Measurements from ENCODE around the gene TRIM62.
"Not testable (repeated sequence)": the region's sequence is repeated elsewhere in the genome, so short reads cannot be mapped to it uniquely, and the experiment has no call there.

DNA sequence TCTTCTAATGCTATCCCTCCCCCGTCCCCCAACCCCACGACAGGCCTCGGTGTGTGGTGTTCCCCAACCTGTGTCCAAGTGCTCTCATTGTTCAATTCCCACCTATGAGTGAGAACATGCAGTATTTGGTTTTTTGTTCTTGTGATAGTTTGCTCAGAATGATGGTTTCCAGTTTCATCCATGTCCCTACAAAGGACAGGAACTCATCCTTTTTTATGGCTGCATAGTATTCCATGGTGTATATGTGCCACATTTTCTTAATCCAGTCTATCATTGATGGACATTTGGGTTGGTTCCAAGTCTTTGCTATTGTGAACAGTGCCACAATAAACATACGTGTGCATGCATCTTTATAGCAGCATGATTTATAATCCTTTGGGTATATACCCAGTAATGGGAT lies 57.2 kb downstream of the TRIM62 start:
- TF ChIP-seq, protein P1, sequence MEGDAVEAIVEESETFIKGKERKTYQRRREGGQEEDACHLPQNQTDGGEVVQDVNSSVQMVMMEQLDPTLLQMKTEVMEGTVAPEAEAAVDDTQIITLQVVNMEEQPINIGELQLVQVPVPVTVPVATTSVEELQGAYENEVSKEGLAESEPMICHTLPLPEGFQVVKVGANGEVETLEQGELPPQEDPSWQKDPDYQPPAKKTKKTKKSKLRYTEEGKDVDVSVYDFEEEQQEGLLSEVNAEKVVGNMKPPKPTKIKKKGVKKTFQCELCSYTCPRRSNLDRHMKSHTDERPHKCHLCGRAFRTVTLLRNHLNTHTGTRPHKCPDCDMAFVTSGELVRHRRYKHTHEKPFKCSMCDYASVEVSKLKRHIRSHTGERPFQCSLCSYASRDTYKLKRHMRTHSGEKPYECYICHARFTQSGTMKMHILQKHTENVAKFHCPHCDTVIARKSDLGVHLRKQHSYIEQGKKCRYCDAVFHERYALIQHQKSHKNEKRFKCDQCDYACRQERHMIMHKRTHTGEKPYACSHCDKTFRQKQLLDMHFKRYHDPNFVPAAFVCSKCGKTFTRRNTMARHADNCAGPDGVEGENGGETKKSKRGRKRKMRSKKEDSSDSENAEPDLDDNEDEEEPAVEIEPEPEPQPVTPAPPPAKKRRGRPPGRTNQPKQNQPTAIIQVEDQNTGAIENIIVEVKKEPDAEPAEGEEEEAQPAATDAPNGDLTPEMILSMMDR (IDR thresholded peaks at IDR 0.05; ENCODE audit: insufficient read depth, low read depth, low read length), result not testable (repeated sequence)
- TF ChIP-seq EZH2 (IDR thresholded peaks at IDR 0.05; ENCODE audit: insufficient read depth, low read length), result not testable (repeated sequence)

All from astrocyte (in vitro differentiated cells and primary cell).